K562 (cell line): ENCODE results near the gene ANO3. TPM values are rescaled to one million over a fixed set of nuclear protein-coding genes. Genes with fewer than 3 reads are reported as not detected.

Experiments used
- ATAC-seq: fragments of 200-7000 bp; cut with Tn5 transposase; 3 replicates; pipeline ENCODE4 v1.9.1; 2020; ENCODE audit warnings: moderate library complexity
- BruUV-seq: library from RNA; stranded (reverse); fragments of 400-500 nt; replicated peaks from 2 replicates; lab custom pipeline; 2021; lab: Mats Ljungman, UMichigan
- CTCF ChIA-PET: fragments of 300-600 bp; formaldehyde crosslinking; extraction: SDS; loops from one replicate; lab custom pipeline; 2021; ENCODE audit warnings: low intra/inter-chr PET ratio; lab: Yijun Ruan, JAX
- POLR2A ChIA-PET: fragments of 300-600, 350-650 bp; sonication (Branson Sonifier 250); formaldehyde crosslinking; extraction: SDS; loops from one replicate; lab custom pipeline; 2021; ENCODE audit warnings: antibody characterized with exemption, inconsistent platforms; lab: Yijun Ruan, JAX
- DNase-seq, 4 experiments: peaks; one replicate each; pipeline versions ENCODE4 v3.0.0 to v3.0.0-alpha.2; 2011 to 2018; ENCODE audit warnings: low spot score in 3 of 4, mixed read lengths in 3 of 4; ENCODE audit errors: extremely low read depth in 1 of 4
- FAIRE-seq: peaks from 2 replicates; lab custom pipeline; 2011; peaks lifted over from hg19 to GRCh38; lab: Jason Lieb, UNC
- H2AFZ ChIP-seq: 2 replicates; pipeline ENCODE4 v1.6.0; 2011; ENCODE audit warnings: low read depth, low read length, control low read depth, inconsistent platforms
- H3K27ac ChIP-seq: fragments of 200-600 bp; 3 replicates; pipeline ENCODE4 v1.8.0; 2011; ENCODE audit warnings: low read depth, mild to moderate bottlenecking, control low read depth, inconsistent platforms, low read length, moderate library complexity, mixed read lengths; ENCODE audit errors: extremely low read depth
- H3K27me3 ChIP-seq, 2 experiments: fragments of 300-600 bp in 1 of 2; 2 replicates in 1 of 2; 3 replicates in 1 of 2; pipeline versions ENCODE4 v1.6.0 to v1.8.0; 2011; ENCODE audit warnings: inconsistent platforms in 2 of 2, low read length in 2 of 2, mild to moderate bottlenecking in 1 of 2, mixed read lengths in 1 of 2, moderate library complexity in 1 of 2; ENCODE audit not compliant: control insufficient read depth in 2 of 2, insufficient read depth in 2 of 2
- H3K36me3 ChIP-seq: fragments of 300-600 bp; 3 replicates; pipeline ENCODE4 v1.8.0; 2011; ENCODE audit warnings: mild to moderate bottlenecking, low read length, inconsistent platforms; ENCODE audit not compliant: control insufficient read depth, insufficient read depth
- H3K4me1 ChIP-seq, 2 experiments: fragments of 200-600 bp in 1 of 2; replicated peaks in 1 of 2; 2 replicates in 1 of 2; 3 replicates in 1 of 2; pipeline versions ENCODE4 v1.5.1 to v1.8.0; 2011; ENCODE audit warnings: inconsistent platforms in 2 of 2, low read length in 2 of 2, mild to moderate bottlenecking in 1 of 2, mixed read lengths in 1 of 2, moderate library complexity in 1 of 2; ENCODE audit not compliant: control insufficient read depth in 2 of 2, insufficient read depth in 2 of 2
- H3K4me2 ChIP-seq: 2 replicates; pipeline ENCODE4 v1.6.1; 2011; ENCODE audit warnings: low read length, control low read depth, inconsistent platforms, mixed read lengths; ENCODE audit not compliant: insufficient read depth
- H3K4me3 ChIP-seq: fragments of 200-600 bp; sonication (generic), shearing (Covaris generic); 2 replicates; pipeline ENCODE4 v1.5.1; 2016; ENCODE audit warnings: control low read depth, inconsistent platforms
- H3K79me2 ChIP-seq: fragments of 200-600 bp; 3 replicates; pipeline ENCODE4 v1.8.0; 2011; ENCODE audit warnings: low read length, inconsistent platforms; ENCODE audit not compliant: control insufficient read depth, insufficient read depth
- H3K9ac ChIP-seq, 2 experiments: 2 replicates each; pipeline versions ENCODE4 v1.6.0 to v1.6.1; 2011; ENCODE audit warnings: low read depth in 2 of 2, low read length in 2 of 2, control low read depth in 1 of 2, inconsistent platforms in 1 of 2, mild to moderate bottlenecking in 1 of 2, mixed read lengths in 1 of 2; ENCODE audit not compliant: insufficient read depth in 1 of 2
- H3K9me1 ChIP-seq: one replicate; pipeline ENCODE4 v1.6.0; 2011; ENCODE audit warnings: inconsistent platforms, mild to moderate bottlenecking, low read length, moderate library complexity; ENCODE audit not compliant: control insufficient read depth, insufficient read depth
- H3K9me3 ChIP-seq: replicated peaks from 2 replicates; pipeline ENCODE4 v1.5.1; 2011; ENCODE audit warnings: low read depth, low read length, inconsistent platforms; ENCODE audit not compliant: control insufficient read depth, insufficient read depth
- H4K20me1 ChIP-seq: replicated peaks from 2 replicates; pipeline ENCODE4 v1.6.1; 2011; ENCODE audit warnings: low read length, inconsistent platforms, mixed read lengths; ENCODE audit not compliant: control insufficient read depth, insufficient read depth
- BHLHE40 ChIP-seq: IDR thresholded peaks from 2 replicates; pipeline ENCODE4 v1.6.1; 2011; ENCODE audit warnings: low read length, improper control_type of control experiment
- CSDE1 ChIP-seq, 2 experiments: fragments of 450-650 bp; IDR thresholded peaks; 2 replicates each; pipeline ENCODE4 v1.6.1; 2016; ENCODE audit warnings: mild to moderate bottlenecking in 1 of 2
- EWSR1 ChIP-seq: fragments of 450-650 bp; IDR thresholded peaks from 2 replicates; pipeline ENCODE4 v1.6.1; 2018; ENCODE audit warnings: borderline replicate concordance, mild to moderate bottlenecking, low read depth, moderate library complexity; ENCODE audit not compliant: partially characterized antibody
- KLF16 ChIP-seq: IDR thresholded peaks from 2 replicates; pipeline ENCODE4 v1.6.1; 2016; ENCODE audit warnings: antibody characterized with exemption
- MBD2 ChIP-seq: sonication (generic); IDR thresholded peaks from 2 replicates; pipeline ENCODE4 v1.6.1; 2016; ENCODE audit warnings: low read depth, borderline replicate concordance
- MTA2 ChIP-seq: fragments of 450-650 bp; IDR thresholded peaks from 2 replicates; pipeline ENCODE4 v1.6.1; 2016; ENCODE audit warnings: low read depth
- NELFE ChIP-seq: IDR thresholded peaks from 2 replicates; pipeline ENCODE4 v1.6.1; 2011; ENCODE audit warnings: mild to moderate bottlenecking; ENCODE audit not compliant: insufficient read depth, insufficient read length
- PML ChIP-seq: IDR thresholded peaks from 2 replicates; pipeline ENCODE4 v1.6.1; 2012; ENCODE audit warnings: low read length, inconsistent platforms
- SIN3B ChIP-seq: fragments of 450-650 bp; IDR thresholded peaks from 2 replicates; pipeline ENCODE4 v1.6.1; 2017; ENCODE audit warnings: low read depth, mild to moderate bottlenecking, moderate library complexity
- SRSF3 ChIP-seq: fragments of 200-400 bp; formaldehyde crosslinking; IDR thresholded peaks from 2 replicates; pipeline ENCODE4 v1.6.1; 2016; ENCODE audit warnings: mild to moderate bottlenecking, low read length, moderate library complexity; ENCODE audit not compliant: insufficient read depth
- SRSF7 ChIP-seq: fragments of 200-400 bp; formaldehyde crosslinking; optimal IDR thresholded peaks from 2 replicates; pipeline ENCODE3; 2017; ENCODE audit warnings: mild to moderate bottlenecking, low read depth, low read length
- ZBTB34 ChIP-seq: fragments of 250-450 bp; sonication (Bioruptor Pico); IDR thresholded peaks from 2 replicates; pipeline ENCODE4 v1.8.0; 2021; ENCODE audit warnings: mild to moderate bottlenecking, moderate library complexity
- WGBS: fragments of 100-300 bp; shearing (Covaris generic); methylation state at CpG from one replicate; pipeline ENCODE4 v1.1.6; 2016; ENCODE audit warnings: low coverage, mixed read lengths; ENCODE audit not compliant: insufficient coverage; ENCODE audit errors: missing lambda C conversion rate; 5-methylcytosine and 5-hydroxymethylcytosine counted together
- in situ Hi-C: fragments of 300-500 bp; cut with MboI; formaldehyde crosslinking; loops from 4 replicates; pipeline ENCODE4 v1.15.0; 2018; ENCODE audit warnings: inconsistent platforms, mixed read lengths
- intact Hi-C: fragments of 100-400 bp; cut with micrococcal nuclease; formaldehyde crosslinking; loops from 2 replicates; pipeline ENCODE4 v1.14.2; 2022
- polyA plus RNA-seq, 8 experiments: library from polyadenylated mRNA; depleted of rRNA in 4 of 8; stranded (reverse) in 5 of 8; unstranded in 3 of 8; fragments of >200 nt; fragmentation: Nextera tagmentation in 2 of 8; fragmentation: Illumina TruSeq in 1 of 8; extraction: Ambion mirVana in 2 of 8; extraction: Trizol in 1 of 8; gene quantifications; 2 replicates each; pipeline versions ENCODE4 v1.2.1 to v1.2.3, GENCODE V29; 2011 to 2014; ENCODE audit warnings: inconsistent platforms in 1 of 8, missing spikeins in 1 of 8
- total RNA-seq, 7 experiments: library from RNA; depleted of rRNA in 6 of 7; stranded (reverse); fragments of >200 nt in 6 of 7; fragmentation: Illumina TruSeq in 2 of 7; extraction: Trizol in 2 of 7; gene quantifications; 2 replicates each; pipeline versions ENCODE4 v1.2.1 to v1.2.3, GENCODE V29; 2011 to 2021; ENCODE audit warnings: low replicate concordance in 1 of 7

Gene ANO3
- total and polyA plus RNA-seq, 9 of the 15 experiments (the other 6 are each of a cell fraction or from before 2014, with no cell fraction given) = 0.01 to 0.13 (median 0.04) TPM; not detected in 1

- no peak for TF ChIP-seq PML
Measured at GRCh38 chr11:26579683-26580082, 247.8 kb downstream of the ANO3 start (continued).

- FAIRE-seq = no peak
- H3K9me1 ChIP-seq = no peaks in the 10 kb centered on the region
- H4K20me1 ChIP-seq = no peaks in the 10 kb centered on the region
- no peak overlapping the region for H3K9ac ChIP-seq
- no TSS peak for BruUV-seq
- no peaks in the 10 kb centered on the region for H3K9me3 ChIP-seq
- no peaks in the 10 kb centered on the region for H3K36me3 ChIP-seq
- no peak overlapping the region for H3K4me2 ChIP-seq
- TF ChIP-seq MTA2 (no peak), CSDE1 (IDR thresholded peaks at IDR 0.05) (no peak), EWSR1 (no peak), KLF16 (no peak), MBD2 (no peak), SRSF7 (no peak), ZBTB34 (CRISPR knock-in tag) (no peak), BHLHE40 (no peak), SRSF3 (no peak), NELFE (no peak), SIN3B (no peak)
- TF ChIP-seq, all 486 proteins: peak for 0
- ChIA-PET POLR2A (no interaction called here), CTCF (no interaction called here)
- Histone ChIP-seq H3K4me1 (no peaks in the 10 kb centered on the region), H3K4me3 (no peak overlapping the region), H2AFZ (no peak overlapping the region), H3K27ac (no peak overlapping the region), H3K79me2 (no peaks in the 10 kb centered on the region), H3K27me3 (no peaks in the 10 kb centered on the region)
- 2% methylated on average over 3 of the region's 3 CpGs for WGBS
- in situ Hi-C loops (no loop called here), intact Hi-C loops (no loop called here)
- no peak for ATAC-seq
- DNase-seq = no peak
Measured at GRCh38 chr11:26580929-26581328, 249.0 kb downstream of the ANO3 start.
